Mesenchymal stem cell (in vitro differentiated cells and primary cell): Measurements from ENCODE around the gene GPR119. TPM values are rescaled to one million over a fixed set of nuclear protein-coding genes. Genes with fewer than 3 reads are reported as not detected.
"Not testable (repeated sequence)": the region's sequence is repeated elsewhere in the genome, so short reads cannot be mapped to it uniquely, and the experiment has no call there.

Source experiments
- DNase-seq: peaks from one replicate; pipeline ENCODE4 v3.0.0-alpha.2; 2013
- H2AFZ ChIP-seq: one replicate; pipeline ENCODE4 v1.6.1; 2013; ENCODE audit warnings: low read depth, mild to moderate bottlenecking, control low read depth, inconsistent platforms, low read length, moderate library complexity
- H2AK5ac ChIP-seq: 2 replicates; pipeline ENCODE4 v1.6.1; 2013; ENCODE audit warnings: low read length, moderate library complexity, mild to moderate bottlenecking, inconsistent platforms; ENCODE audit not compliant: severe bottlenecking
- H2BK120ac ChIP-seq: one replicate; pipeline ENCODE4 v1.6.1; 2013; ENCODE audit warnings: low read depth, mild to moderate bottlenecking, inconsistent platforms, low read length, moderate library complexity
- H2BK12ac ChIP-seq, 2 experiments: one replicate each; pipeline ENCODE4 v1.6.1; 2013; ENCODE audit warnings: inconsistent platforms in 2 of 2, low read length in 2 of 2, mild to moderate bottlenecking in 2 of 2, moderate library complexity in 2 of 2, control low read depth in 1 of 2
- H2BK15ac ChIP-seq: one replicate; pipeline ENCODE4 v1.6.1; 2013; ENCODE audit warnings: mild to moderate bottlenecking, low read depth, inconsistent platforms; ENCODE audit not compliant: poor library complexity, severe bottlenecking
- H2BK5ac ChIP-seq: 2 replicates; pipeline ENCODE4 v1.6.1; 2013; ENCODE audit warnings: low read depth, mild to moderate bottlenecking, low read length, control low read depth, inconsistent platforms; ENCODE audit not compliant: poor library complexity, severe bottlenecking
- H3K14ac ChIP-seq, 2 experiments: one replicate each; pipeline ENCODE4 v1.6.1; 2013; ENCODE audit warnings: inconsistent platforms in 2 of 2, low read length in 2 of 2, control low read depth in 1 of 2, mild to moderate bottlenecking in 1 of 2, moderate library complexity in 1 of 2
- H3K18ac ChIP-seq, 2 experiments: one replicate each; pipeline ENCODE4 v1.6.1; 2013; ENCODE audit warnings: inconsistent platforms in 2 of 2, low read length in 2 of 2, control low read depth in 1 of 2, low read depth in 1 of 2, mild to moderate bottlenecking in 1 of 2
- H3K23ac ChIP-seq, 2 experiments: one replicate each; pipeline ENCODE4 v1.6.1; 2013; ENCODE audit warnings: inconsistent platforms in 2 of 2, low read length in 2 of 2, mild to moderate bottlenecking in 2 of 2, moderate library complexity in 2 of 2, control low read depth in 1 of 2
- H3K27ac ChIP-seq: 2 replicates; pipeline ENCODE4 v1.5.1; 2013; ENCODE audit warnings: mild to moderate bottlenecking, moderate library complexity, low read length, control low read depth, inconsistent platforms; ENCODE audit not compliant: poor library complexity, severe bottlenecking
- H3K27me3 ChIP-seq, 2 experiments: 2 replicates each; pipeline versions ENCODE4 v1.6.1 to v1.7.0; 2013; ENCODE audit warnings: low read length in 2 of 2, mild to moderate bottlenecking in 2 of 2, moderate library complexity in 2 of 2, control low read depth in 1 of 2, inconsistent platforms in 1 of 2; ENCODE audit not compliant: control insufficient read depth in 1 of 2, insufficient read depth in 1 of 2
- H3K36me3 ChIP-seq, 2 experiments: 2 replicates each; pipeline versions ENCODE4 v1.6.1 to v1.7.0; 2013; ENCODE audit warnings: low read length in 2 of 2, control low read depth in 1 of 2, inconsistent platforms in 1 of 2, low read depth in 1 of 2, mild to moderate bottlenecking in 1 of 2; ENCODE audit not compliant: insufficient read depth in 2 of 2, control insufficient read depth in 1 of 2
- H3K4ac ChIP-seq, 2 experiments: one replicate each; pipeline ENCODE4 v1.6.1; 2013; ENCODE audit warnings: inconsistent platforms in 2 of 2, low read length in 2 of 2, mild to moderate bottlenecking in 2 of 2, moderate library complexity in 2 of 2, control low read depth in 1 of 2, low read depth in 1 of 2
- H3K4me1 ChIP-seq: 2 replicates; pipeline ENCODE4 v1.6.1; 2013; ENCODE audit warnings: low read depth, low read length, control low read depth; ENCODE audit not compliant: control insufficient read depth, insufficient read depth
- H3K4me2 ChIP-seq: 2 replicates; pipeline ENCODE4 v1.6.1; 2013; ENCODE audit warnings: low read length, mild to moderate bottlenecking, inconsistent platforms; ENCODE audit not compliant: poor library complexity, severe bottlenecking
- H3K4me3 ChIP-seq, 2 experiments: 2 replicates each; pipeline versions ENCODE4 v1.5.1 to v1.7.0; 2013; ENCODE audit warnings: low read length in 2 of 2, mild to moderate bottlenecking in 2 of 2, control low read depth in 1 of 2, low read depth in 1 of 2; ENCODE audit not compliant: insufficient read depth in 1 of 2
- H3K79me1 ChIP-seq: replicated peaks from 2 replicates; pipeline ENCODE4 v1.6.1; 2013; ENCODE audit warnings: mild to moderate bottlenecking, control low read depth, low read length, inconsistent platforms; ENCODE audit not compliant: poor library complexity, severe bottlenecking
- H3K9ac ChIP-seq: 2 replicates; pipeline ENCODE4 v1.7.0; 2013; ENCODE audit warnings: mild to moderate bottlenecking, low read length, moderate library complexity
- H3K9me3 ChIP-seq: 2 replicates; pipeline ENCODE4 v1.7.0; 2013; ENCODE audit warnings: mild to moderate bottlenecking, low read length; ENCODE audit not compliant: control insufficient read depth
- H4K8ac ChIP-seq: one replicate; pipeline ENCODE4 v1.6.1; 2013; ENCODE audit warnings: inconsistent platforms, mild to moderate bottlenecking, low read length, moderate library complexity
- H4K91ac ChIP-seq: one replicate; pipeline ENCODE4 v1.6.1; 2013; ENCODE audit warnings: mild to moderate bottlenecking, low read length, inconsistent platforms
- WGBS: methylation state at CpG from one replicate; pipeline ENCODE4 v1.1.7; 2013; ENCODE audit warnings: mixed read lengths; 5-methylcytosine and 5-hydroxymethylcytosine counted together
- polyA plus RNA-seq, 2 experiments: library from polyadenylated mRNA; stranded (reverse); fragments of 200-250 nt; gene quantifications; one replicate each; pipeline ENCODE4 v1.2.3, GENCODE V29; 2013

GPR119 gene
- not detected for polyA plus RNA-seq (2013, experiment 1 of 2)
- not detected for polyA plus RNA-seq (2013, experiment 2 of 2)

GRCh38 chrX:130385520-130385919 is at the start of gene GPR119:
TSS of gene GPR119 (minus strand) at chrX:130385674. CDS start at chrX:130385447, 227 bp downstream.
- no peak for DNase-seq
- Histone ChIP-seq H4K8ac (no peak within 1 kb of the TSS), H2BK12ac (no peak within 1 kb of the TSS), H3K23ac (no peak within 1 kb of the TSS), H3K9ac (no peak within 1 kb of the TSS), H3K4me3 (no peak within 1 kb of the TSS), H2BK5ac (no peak within 1 kb of the TSS), H2BK120ac (no peak within 1 kb of the TSS), H3K4ac (no peak within 1 kb of the TSS), H3K4me2 (no peak within 1 kb of the TSS), H3K79me1 (no peaks in the 10 kb centered on the region), H3K9me3 (no peaks in the 10 kb centered on the region), H2BK15ac (no peak within 1 kb of the TSS), H3K27me3 (peaks cover 5 to 29% of the 10 kb centered on the region in 2 experiments), H4K91ac (no peak within 1 kb of the TSS), H3K36me3 (no peaks in the 10 kb centered on the region), H3K14ac (no peak within 1 kb of the TSS), H3K4me1 (no peaks in the 10 kb centered on the region), H2AK5ac (no peak within 1 kb of the TSS), H2AFZ (no peak within 1 kb of the TSS), H3K18ac (no peak within 1 kb of the TSS), H3K27ac (no peak within 1 kb of the TSS)
- 89% methylated on average over 4 of the region's 4 CpGs for WGBS

- not testable (repeated sequence) for H4K91ac ChIP-seq, H3K14ac ChIP-seq, H3K9ac ChIP-seq, H3K79me1 ChIP-seq, H3K23ac ChIP-seq, H3K27ac ChIP-seq, H4K8ac ChIP-seq, H3K9me3 ChIP-seq, H2BK12ac ChIP-seq, DNase-seq, H2BK5ac ChIP-seq, H3K4me2 ChIP-seq, H3K18ac ChIP-seq, H3K4me3 ChIP-seq, H3K4ac ChIP-seq, H2BK15ac ChIP-seq, H2BK120ac ChIP-seq, H2AFZ ChIP-seq, H2AK5ac ChIP-seq, H3K4me1 ChIP-seq, H3K36me3 ChIP-seq
- peaks cover 0 to 15% of the 10 kb centered on the region in 2 experiments for H3K27me3 ChIP-seq
- WGBS, result 85% methylated on average over 4 of the region's 5 CpGs
These were observed 43.8 kb upstream of the GPR119 start for GRCh38 chrX:130429236-130429635.

- Histone ChIP-seq H3K23ac (no peak overlapping the region), H3K4me3 (no peak overlapping the region), H3K27me3 (peaks cover 0 to 15% of the 10 kb centered on the region in 2 experiments), H3K79me1 (no peaks in the 10 kb centered on the region), H2AK5ac (no peak overlapping the region), H3K4ac (no peak overlapping the region), H4K91ac (no peak overlapping the region), H2BK15ac (no peak overlapping the region), H3K14ac (no peak overlapping the region), H2BK5ac (no peak overlapping the region), H3K9me3 (no peaks in the 10 kb centered on the region), H2AFZ (no peak overlapping the region), H3K4me1 (no peaks in the 10 kb centered on the region), H3K18ac (no peak overlapping the region), H3K9ac (no peak overlapping the region), H3K27ac (no peak overlapping the region), H2BK12ac (no peak overlapping the region), H3K36me3 (no peaks in the 10 kb centered on the region), H3K4me2 (no peak overlapping the region), H2BK120ac (no peak overlapping the region), H4K8ac (no peak overlapping the region)
- 93% methylated on average over 6 of the region's 6 CpGs for WGBS
- no peak for DNase-seq
These were observed 41.1 kb upstream of the GPR119 start for GRCh38 chrX:130426531-130426930.

- DNase-seq, result no peak
These were observed 33.8 kb upstream of the GPR119 start for GRCh38 chrX:130419263-130419662.

More at GRCh38 chrX:130419263-130419662, 33.8 kb upstream of the GPR119 start:
- Histone ChIP-seq H2AFZ (no peak overlapping the region), H4K8ac (no peak overlapping the region), H3K27ac (no peak overlapping the region), H3K9me3 (no peaks in the 10 kb centered on the region), H2BK5ac (no peak overlapping the region), H3K4me1 (no peaks in the 10 kb centered on the region), H3K4me2 (no peak overlapping the region), H2BK15ac (no peak overlapping the region), H3K4me3 (no peak overlapping the region), H2AK5ac (no peak overlapping the region), H3K27me3 (peaks cover 0 to 3% of the 10 kb centered on the region in 2 experiments), H3K4ac (no peak overlapping the region), H2BK12ac (no peak overlapping the region), H4K91ac (no peak overlapping the region), H3K36me3 (peaks cover 8 to 13% of the 10 kb centered on the region in 2 experiments), H3K23ac (no peak overlapping the region), H3K18ac (no peak overlapping the region), H2BK120ac (no peak overlapping the region), H3K14ac (no peak overlapping the region), H3K79me1 (no peaks in the 10 kb centered on the region), H3K9ac (no peak overlapping the region)
- 95% methylated on average over 1 of the region's 2 CpGs for WGBS
